HG03196 (cell line): Measurements from ENCODE around the gene PIGU.
"Not testable (repeated sequence)": the region's sequence is repeated elsewhere in the genome, so short reads cannot be mapped to it uniquely, and the experiment has no call there.

Experiments
- ATAC-seq: cut with Tn5 transposase; IDR thresholded peaks from one replicate; pipeline ENCODE4 v1.9.1; 2021; ENCODE audit not compliant: unreplicated experiment

The PIGU gene

GRCh38 chr20:34624629-34625028 lies 52.3 kb downstream of the PIGU start:
- no peak for ATAC-seq

GRCh38 chr20:34622821-34623451 lies 54.0 kb downstream of the PIGU start:
- ATAC-seq, result no peak

- no peak for ATAC-seq
Observed at GRCh38 chr20:34621383-34622367, 55.2 kb downstream of the PIGU start.

DNA sequence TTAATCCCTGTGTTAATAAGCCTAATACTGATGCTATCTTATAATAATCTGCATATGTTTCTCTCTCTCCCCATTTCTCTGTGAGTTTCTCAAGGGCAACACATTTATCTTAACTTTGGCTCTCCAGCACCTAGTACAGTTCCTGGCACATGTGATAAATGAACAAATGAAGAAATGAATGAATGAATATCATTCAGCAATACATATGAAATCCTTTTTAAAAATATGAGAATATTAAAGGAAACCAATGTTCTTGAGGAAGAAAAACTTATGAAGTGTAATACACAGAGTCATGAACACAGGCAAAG lies 55.9 kb downstream of the PIGU start:
- ATAC-seq, result no peak

- no peak for ATAC-seq
Observed at GRCh38 chr20:34618676-34619075, 58.2 kb downstream of the PIGU start.

- not testable (repeated sequence) for ATAC-seq
Observed at GRCh38 chr20:34616913-34617312, 60.0 kb downstream of the PIGU start.

GRCh38 chr20:34615477-34615876 lies 61.4 kb downstream of the PIGU start:
- no peak for ATAC-seq

- ATAC-seq, result not testable (repeated sequence)
Observed at GRCh38 chr20:34611976-34612375, 64.9 kb downstream of the PIGU start.

DNA sequence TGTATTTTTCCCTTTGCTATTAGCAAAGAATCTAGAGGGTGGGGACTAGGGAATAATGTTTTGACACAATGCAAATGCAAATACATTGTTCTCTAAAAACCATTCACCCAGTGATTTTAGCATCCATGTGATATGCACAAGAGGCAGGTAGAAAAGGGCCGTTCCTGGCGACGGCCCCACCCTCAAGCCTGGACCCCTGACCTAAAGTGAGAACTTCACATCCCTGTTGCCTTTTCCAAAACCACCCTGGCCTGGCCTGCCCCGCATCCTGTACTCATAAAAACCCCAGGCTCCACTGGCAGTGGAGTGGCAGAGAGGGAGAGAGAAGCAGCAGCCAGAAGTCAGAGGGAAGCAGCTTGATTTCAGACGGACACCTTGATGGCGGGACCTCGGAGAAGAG lies 69.8 kb downstream of the PIGU start:
- ATAC-seq, result no peak

- ATAC-seq, result no peak
Observed at GRCh38 chr20:34604980-34605788, 71.7 kb downstream of the PIGU start.

DNA sequence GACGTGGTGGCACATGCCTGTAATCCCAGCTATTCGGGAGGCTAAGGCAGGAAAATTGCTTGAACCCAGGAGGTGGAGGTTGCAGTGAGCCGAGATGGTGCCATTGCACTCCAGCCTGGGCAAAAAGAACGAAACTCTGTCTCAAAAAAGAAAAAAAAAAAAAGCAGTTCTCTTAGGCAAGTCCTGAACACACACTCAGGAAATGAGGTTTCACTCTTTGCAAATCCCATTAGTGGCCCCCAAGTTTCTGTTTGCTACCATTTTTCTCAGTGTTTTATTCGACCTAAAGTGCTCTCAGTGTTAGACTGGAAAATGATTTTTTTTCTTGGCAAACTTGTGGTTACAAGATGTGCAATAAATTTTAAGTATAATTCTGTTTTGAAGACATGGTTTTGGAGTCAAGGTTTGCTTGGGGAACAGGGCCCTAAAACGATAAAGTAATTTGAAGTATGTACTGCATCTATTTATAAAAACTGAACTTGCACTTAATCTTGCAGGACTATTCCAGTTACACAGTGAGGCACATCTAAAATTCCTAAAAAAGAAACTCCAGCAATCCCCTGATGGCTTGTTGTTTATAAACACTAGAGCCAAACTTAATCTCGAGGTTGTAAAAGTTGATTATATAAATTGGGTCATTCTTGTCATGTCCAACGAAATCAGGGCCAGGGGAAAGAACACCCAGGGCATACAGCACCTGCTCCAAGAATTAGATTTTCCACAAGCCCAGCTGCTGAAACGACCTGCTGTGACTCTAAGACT lies 75.8 kb downstream of the PIGU start:
- no peak for ATAC-seq

DNA sequence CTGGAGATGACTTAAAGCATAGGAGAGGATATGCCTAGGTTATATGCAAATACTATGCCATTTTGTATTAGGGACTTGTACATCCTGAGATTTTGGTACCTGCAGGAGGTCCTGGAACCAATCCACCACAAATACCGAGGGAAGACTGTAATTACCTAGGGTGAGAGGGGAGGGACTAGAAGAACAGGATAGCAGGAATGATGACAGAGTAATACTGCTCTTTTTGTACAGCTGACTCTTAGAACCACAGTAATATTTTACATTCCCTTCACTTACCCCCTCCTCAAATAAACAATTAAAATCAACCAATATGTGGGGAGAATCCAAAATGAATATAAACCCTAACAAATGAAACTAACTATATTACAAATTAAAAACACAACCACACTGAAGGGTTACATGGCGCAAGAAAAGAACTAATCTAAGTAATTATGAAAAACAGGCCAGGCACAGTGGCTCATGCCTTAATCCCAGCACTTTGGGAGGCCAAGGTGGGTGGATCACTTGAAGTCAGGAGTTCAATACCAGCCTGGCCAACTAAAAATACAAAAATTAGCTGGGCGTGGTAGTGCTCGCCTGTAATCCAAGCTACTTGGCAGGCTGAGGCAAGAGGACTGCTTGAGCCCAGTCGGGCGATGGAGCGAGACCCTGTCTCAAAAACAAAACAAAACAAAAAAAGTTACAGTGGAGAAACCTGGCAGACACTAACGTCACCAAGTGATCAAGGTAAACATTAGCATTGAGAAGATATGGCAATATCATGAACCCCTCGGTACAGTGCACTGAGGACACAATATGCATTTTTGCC lies 81.3 kb downstream of the PIGU start:
- no peak for ATAC-seq

DNA sequence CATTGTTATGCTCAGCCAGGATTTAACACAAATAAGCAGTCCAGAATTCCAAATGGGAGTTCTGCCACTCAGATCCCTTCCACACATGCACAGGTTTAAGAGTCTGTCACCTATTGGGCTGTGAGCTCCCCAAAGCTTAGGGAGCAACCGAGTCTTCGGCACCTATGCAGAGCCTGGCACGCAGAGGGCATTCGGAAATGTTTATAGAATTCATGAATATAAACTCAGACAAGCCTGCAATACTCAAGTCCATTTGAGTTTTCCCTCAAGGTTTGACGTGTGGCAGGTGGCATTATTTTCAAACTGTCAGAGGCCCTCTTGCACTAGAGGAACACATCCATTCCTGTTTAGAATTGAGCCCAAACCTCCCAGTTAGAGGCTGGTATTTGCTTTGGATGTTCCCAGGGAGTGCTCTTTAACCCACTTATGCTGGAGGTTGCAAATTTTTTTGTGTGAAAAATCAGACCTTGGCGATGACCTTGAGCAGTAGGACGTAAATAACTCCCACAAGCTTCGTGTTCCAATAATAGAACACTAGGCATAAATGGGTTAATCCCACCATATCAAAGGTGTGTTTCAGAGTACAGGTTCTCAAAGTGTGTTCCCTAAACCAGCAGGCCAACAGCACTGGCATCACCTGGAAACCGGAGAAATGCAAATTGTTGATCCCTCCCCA lies 90.3 kb downstream of the PIGU start:
- ATAC-seq, result no peak

DNA sequence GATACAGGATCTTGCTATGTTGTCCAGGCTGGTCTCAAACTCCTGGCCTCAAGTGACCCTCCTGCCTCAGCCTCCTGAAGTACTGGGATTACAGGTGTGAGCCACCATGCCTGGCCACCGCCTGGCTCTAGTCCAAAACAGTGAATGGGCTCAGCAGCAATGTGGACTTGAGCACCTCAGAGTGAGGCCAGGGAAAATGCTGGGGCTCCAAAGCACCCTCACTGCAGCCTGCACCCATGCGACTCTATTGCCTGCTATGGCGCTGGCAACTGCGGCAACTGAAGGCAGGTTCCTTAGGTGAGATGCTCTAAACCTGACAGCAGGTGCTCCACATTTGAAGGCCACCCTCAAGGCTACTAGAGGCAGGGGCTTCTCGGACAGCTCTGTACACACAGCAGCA lies 91.9 kb downstream of the PIGU start:
- no peak for ATAC-seq

GRCh38 chr20:34583544-34583943 lies 93.3 kb downstream of the PIGU start:
- no peak for ATAC-seq

- no peak for ATAC-seq
Observed at GRCh38 chr20:34582911-34583310, 94.0 kb downstream of the PIGU start.

DNA sequence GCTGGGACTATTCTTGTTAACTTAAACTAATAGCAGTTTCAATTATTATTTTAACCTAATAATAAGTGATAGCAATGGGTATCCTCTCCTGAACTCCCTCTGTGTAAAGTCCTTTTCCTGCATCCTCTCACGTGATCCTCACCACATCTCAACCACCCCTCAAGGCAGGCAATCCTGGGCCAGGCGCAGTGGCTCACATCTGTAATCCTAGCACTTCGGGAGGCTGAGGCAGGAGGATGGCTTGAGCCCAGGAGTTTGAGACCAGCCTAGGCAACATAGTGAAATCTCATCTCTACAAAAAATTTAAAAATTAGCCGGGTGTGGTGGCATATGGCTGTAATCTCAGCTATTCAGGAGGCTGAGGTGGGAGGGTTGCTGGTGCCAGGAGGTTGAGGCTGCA lies 94.7 kb downstream of the PIGU start:
- no peak for ATAC-seq

DNA sequence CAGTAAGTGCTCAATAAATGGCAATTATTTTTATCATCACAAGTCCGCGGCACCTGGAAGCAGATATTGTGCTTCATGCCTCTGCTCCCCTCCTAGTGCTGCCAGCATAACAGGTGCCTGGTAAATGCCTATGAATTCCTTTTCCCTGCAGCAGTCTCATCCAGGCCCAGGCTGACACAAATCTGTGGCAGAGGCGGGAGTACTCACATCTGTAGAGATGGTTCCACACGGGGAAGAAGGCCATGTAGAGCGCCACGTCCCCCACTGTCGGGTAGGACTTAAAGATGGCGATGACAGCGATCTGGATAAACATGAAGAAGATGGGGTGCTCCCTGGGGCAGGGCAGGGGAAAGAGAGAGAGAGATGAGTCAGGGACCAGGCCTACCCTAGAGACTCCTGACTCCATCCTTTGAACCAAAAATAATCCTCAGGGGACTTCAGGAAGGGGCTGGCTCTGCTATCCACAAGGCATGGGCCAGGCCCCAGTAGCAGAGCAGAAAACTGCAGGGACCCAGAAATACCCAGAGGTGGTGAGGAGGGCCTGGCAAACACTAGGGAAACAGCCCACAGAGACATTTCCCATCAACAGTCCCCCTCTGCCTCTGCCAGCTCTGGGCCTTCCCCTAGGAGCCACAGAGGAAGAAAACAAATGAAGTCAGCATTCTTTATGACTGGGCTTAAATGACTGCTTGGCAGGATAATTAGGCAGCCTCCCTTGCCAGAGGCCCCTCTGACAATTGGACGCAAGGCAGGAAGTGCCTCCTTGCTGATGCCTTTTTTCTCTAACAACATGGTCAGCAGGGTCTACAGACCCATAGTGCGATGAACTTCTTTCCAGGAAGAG lies 95.3 kb downstream of the PIGU start:
- no peak for ATAC-seq
